NCI-H446 treated with DMSO at 0.1 percent for 48 hours (cell line): ENCODE measurements around the gene MAML3.

ENCODE experiments used
- DNase-seq: peaks from one replicate; lab custom pipeline; 2025; lab: John Stamatoyannopoulos, UW

The MAML3 gene

DNA sequence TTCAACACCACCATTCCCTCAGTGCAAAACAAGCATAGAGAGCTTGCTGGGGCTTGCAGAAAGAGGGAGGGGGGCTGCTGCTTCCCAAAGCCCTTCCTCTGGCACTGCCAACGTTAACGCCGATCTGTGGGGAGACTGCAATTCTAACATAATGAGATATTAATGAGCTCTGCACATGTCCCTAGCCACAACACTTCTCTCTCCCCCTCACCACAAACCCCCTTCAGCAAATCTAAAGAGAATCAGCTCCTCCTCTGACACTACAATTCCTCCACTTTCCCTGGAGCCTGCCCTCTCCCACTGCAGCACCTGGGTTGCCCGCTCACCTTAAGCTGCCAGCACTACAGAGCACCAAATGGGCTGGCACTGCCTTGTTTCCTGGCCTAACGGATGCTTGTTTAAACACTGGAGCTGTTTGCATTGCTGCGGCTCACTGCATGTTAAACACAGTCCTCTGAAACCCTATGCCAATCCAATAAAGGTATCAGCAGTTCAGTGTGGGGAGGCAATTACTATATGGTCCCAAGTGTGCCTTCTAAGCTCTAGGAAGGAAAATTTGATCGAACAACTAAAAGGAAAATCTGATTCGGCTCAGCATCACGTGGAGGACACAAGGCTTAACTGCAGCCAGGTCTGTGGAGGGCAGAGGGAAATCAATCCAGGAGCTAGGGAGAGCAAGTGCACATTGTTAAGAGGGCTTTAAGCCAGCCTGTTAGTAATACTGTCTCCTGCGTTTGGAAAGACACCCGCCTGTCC is 232.4 kb downstream of the MAML3 start:
- peak; percentile 91 for DNase-seq

DNA sequence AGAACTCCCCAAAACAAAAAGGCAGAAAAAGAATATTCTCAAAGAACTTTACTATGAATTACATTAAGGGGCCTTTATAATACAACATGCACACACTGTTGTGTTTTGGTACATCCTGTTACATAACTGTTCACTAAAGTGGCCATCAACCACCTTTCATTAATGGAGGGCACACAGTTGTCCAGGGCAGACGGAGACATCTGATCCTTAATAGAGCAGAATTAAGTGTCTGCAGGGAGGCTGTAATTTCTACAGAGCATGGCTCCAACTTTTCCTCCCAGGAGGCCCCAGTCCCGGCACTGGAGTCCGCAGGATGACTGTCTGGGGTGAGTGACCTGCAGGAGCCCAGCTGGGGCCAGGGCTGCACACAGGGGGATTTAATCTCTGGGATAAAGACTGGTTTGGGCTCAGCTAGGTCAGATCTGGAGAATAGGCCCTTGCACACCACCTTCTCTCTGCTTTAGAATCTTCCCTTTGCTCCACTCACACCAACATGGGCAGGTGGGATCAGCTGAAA is 233.4 kb downstream of the MAML3 start:
- DNase-seq, result no peak

DNA sequence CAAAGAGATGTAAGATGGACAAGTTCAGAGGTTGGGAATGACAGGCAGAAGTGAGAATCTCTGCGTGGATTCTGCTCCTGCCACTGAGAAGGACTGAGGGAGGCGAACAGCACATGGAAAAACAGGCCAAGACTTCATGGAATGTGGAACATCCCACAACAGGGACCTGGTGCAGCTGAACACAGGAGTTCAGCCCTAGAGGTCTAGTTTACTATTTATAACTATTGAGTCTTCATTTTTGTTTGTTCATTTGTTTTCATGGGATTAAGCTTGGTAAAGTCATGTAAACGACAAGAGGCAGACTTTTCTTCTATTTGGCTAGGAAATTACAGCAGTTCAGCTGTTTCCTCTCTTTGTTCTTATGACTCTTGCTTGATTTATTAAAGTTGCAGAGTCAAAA is 234.5 kb downstream of the MAML3 start:
- DNase-seq, result no peak

DNA sequence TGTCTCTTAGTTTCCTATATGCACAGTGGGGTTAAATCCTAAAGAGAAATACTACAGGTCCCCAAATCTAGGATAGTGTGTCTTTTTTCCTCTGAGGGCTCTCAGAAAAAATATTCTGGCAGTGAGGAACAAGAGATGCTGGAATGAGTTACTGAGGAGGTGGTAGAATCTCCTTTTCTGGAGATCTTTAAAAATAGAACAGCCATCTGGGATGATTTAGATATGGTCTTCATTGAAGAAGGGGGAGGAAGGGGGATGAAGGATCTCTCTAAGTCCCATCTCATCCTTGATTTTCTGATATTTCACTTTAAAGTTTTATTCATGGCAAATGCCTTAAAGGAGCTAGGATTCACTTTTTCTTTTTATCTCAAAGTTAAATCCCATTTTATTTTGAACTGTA is 235.0 kb downstream of the MAML3 start:
- no peak for DNase-seq

DNA sequence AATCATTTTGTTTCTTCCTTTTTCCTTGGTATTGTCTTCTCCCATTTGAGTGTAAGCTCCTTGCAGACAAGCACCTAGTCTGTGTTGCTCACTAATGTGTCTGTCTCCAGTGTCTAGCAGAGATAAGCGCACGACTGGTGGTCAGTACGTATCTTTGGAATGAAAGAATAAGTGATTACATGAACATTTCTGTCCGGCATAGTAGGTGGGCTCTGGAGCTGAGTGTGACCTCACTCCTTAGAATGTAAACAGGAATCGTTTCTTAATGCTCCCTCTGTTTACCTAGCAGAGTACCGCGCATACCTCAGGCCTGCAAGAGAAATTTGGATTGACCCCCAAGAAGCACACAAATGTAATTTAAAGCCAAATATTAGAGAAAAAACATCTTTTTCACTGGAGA is 235.4 kb downstream of the MAML3 start:
- no peak for DNase-seq

DNA sequence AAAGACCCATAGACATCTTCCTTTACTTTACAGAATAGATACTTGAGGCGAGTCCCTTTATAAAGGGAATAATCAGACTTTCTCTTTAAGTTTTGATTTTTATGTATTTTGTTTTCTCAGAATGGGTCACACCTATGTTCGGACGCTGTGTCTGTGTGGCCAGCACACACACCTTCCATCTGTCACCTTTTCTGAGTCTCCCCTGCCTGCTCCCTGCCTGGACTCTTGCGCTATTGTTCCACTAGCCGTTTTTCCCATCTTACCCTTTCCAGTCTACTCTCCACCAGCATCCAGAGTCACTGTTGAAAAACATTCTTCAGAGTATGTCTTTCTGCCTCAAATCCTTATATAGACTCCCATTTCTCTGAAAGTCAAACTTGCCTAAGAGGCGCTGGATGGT is 236.1 kb downstream of the MAML3 start:
- DNase-seq, result no peak

DNA sequence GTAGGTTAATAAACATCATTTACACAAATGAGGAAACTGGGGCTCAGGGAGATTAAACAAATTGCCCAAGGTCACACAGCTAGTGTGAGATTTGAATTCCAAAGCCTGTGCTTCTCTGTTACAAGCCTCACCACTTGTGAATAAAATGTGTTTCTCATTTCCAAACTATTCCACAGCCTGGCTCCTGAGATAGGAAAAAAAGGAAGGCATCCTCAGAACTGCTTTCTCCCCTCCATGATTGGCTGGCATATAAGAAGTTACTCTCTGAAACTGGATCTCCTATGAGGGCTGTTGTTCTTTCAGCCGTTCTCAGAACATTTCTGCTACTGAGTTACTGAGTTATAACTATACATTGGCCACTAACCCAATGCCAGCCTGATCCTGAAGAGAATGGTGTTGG is 237.9 kb downstream of the MAML3 start:
- DNase-seq, result no peak

DNA sequence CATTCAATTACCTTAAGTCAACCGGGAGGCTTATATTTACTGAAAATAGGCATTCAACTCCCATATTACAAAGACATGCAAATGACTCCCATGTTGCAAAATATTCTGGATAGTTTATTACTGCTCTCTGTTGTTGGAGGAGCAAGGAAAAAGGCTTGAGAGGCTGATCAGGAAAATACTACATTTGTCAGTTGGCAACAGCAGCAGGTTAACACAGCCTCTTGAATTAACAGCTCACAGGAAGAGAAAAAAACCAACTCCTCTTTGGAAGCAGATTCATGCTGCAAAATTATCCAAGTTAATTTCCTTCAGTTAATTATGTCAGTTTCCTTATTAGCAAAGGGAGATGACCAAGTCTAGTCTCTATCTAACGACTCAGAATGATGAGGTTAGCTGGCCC is 238.9 kb downstream of the MAML3 start:
- no peak for DNase-seq

DNA sequence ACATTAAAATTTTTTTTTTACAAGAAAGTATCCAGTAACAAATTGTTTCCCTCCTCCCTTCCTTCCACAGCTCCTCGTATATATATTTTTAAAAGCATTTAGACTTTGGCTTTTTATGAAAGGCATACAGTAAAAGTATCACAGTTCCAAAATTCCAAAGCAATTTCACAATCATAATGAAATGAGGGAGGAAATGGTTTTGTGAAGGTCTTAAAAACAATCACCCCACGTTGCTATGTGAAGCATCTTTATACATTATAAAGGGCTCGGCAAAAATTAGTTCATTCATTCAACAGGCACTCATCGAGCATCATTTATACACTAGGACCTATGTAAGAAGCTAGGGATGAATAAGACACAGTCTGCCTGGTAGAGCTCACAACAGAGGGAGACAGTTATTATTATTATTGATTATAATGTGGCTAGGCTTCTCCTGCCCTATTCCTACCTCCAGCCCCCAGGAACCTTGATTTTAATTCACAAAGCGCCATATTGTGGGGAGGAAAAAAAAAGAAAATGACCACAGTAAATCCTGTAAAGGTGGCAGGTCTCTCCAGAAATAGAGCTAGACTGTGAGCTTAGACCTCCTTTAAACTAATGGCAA is 239.9 kb downstream of the MAML3 start:
- DNase-seq, result no peak

DNA sequence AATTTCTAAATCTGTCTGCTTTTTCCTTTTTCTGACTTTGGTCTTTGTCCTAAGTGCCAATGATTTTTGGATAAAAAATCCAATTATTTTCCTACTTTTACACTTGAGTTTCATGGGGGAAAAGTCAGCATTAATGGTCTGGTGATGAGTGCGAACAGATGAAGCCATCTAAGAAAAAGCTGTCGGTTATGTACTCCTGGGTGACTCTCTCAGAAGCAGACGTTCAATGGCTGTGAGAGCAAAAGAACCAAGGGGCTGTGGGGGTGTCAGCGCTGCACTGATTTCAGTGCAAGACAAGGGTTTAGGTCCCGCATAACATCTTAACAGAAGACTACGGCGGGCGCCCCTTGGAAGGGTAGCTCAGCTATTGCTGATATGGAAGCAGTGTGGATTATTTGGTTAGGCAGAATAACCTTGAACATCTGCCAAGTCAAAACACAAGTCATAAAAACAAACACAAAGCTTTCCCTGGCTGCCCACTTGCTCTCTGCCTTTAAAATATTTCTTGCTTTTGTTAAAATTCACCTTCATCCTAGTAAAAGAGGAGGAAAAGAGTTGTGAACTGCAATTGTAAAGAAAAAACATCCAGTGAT is 240.5 kb downstream of the MAML3 start:
- peak; percentile 49 for DNase-seq

DNA sequence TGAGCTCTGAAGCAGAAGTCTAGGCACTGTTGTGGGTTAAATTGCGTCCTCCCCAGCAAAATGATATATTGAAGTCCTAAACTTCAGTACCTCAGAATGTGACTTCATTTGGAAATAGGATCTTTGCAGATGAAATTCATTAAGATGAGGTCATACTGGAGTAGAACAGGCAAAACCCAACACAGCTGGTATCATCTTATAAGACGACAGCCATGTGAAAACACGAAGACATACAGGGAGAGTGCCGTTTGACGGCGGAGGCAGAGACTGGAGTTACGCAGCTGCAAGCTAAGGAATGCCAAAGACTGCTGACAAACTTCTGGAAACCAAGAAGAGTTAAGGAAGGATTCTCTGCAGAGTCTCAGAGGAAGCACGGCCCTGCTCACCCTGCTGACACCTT is 241.5 kb downstream of the MAML3 start:
- DNase-seq, result no peak

DNA sequence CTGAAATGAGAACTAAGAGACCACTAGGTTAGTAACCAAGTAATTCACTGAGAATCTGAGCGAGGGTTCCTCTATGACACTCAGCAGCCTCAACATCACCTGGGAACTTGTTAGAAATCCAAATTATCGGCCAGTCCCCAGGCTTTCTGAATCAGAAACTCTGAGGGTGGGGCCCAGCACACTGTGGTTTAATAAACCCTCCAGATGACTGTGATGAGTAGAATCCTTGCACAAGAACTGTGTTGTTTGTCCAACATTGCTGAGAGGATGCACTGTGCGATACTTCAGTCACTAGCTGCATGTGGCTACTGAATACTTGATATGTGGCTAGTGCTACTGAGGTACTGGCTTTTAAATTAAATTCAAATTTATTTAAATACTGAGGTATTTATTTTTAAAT is 243.9 kb downstream of the MAML3 start:
- no peak for DNase-seq

DNA sequence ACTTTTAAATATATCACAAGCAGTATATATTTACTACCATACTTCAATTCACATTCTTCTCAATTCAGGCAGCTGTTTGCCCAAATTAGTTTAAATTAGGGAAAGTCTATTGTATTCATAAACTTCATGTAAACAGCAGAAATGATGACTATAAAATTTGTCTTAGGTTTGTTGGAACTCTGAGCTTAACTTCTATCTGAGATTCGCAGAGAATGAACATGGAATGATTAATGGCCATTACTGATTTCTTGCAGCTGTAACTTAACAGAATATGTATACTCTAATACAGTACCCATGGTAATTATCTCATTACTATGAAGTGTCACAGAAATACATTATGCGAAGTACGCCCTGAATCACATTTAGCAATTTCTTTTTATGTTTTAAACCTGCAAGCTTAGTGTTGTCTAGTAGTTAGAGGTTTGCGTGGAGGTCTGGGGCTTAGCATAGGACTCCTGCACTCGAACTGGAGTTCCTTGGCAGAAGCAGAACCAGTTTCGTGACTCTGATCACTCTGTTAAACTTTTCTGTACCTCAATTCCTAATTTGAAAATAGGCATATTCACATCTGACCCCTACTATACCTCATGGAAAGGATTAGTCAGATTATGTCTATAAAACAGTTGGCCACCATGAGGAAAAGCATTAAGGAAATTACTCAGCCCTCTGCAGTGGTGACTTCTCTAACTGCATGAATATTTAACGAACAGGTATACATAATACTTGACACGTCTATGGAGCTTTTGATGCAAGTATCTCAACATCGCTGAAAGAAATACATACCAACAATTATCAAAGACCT is 245.1 kb downstream of the MAML3 start:
- no peak for DNase-seq

DNA sequence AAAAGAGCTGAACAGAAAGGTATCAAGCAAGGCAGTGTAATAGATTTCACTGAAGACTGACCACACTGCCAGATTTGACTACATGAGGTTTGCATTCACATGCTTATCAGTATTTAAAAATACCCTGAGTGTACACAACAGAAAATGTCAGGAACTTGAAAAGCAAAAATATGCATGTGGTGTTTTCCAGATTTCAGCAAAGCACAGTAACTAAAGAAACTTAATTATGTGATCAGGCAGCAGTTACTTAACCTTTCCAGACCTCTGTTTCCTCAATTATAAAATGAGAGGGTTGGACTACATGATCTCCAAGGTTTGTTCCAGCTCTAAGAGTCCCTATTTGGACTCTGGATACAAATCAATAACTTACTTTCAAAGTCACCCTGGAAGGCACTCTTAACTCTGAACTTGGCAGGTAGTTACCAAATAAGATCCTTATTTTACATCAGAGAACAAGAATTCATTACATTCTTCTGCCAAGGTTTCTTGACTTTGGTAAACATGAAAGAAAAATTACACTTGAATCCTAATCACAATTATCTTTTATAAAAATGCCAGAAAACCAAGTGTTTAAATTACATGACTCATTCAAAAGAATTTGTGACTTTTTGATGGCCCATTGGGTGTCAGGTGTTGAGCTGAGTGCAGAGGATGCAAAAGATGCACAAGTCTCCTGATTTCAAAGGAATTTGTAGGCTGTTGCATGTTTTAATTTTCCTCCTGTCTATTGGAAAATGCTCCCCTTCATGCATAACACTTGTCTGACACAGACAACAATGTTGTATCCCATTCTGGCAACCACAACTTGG is 246.8 kb downstream of the MAML3 start:
- DNase-seq, result peak; percentile 82

DNA sequence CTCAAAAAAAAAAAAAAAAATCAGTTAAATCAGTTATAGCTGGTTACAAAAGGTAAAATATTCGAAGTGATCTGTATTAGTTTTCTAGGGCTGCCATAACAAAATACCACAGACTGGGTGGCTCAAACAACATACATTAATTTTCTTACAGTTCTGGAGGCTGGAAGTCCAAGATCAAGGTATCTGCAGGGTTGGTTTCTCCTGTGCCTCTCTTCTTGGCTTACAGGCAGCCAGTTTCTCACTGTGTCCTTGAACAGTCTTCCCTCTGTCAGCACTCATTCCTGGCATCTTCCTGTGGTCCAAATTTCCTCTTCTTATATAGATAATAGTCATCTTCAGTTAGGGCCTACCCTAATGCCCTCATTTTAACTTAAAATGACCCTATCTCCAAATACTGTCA is 248.5 kb downstream of the MAML3 start:
- DNase-seq, result no peak

DNA sequence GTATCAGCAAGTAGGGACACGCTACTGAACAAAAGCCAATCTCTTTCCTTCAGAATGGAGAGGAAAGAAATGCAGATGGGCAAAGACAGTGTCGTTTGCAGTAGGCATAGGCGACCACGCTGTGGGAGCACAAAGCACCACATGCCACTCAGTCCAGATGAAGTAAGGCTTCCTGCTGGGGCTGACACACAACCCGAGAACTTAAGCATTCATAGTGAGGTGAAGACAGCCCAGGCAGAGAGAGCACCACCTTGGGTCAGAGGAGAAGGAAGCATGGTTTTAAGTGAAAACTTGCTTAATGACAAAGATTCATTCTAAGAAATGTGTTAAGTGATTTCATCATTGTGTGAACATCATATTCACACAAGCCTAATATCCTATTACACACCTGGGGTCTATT is 249.6 kb downstream of the MAML3 start:
- no peak for DNase-seq

DNA sequence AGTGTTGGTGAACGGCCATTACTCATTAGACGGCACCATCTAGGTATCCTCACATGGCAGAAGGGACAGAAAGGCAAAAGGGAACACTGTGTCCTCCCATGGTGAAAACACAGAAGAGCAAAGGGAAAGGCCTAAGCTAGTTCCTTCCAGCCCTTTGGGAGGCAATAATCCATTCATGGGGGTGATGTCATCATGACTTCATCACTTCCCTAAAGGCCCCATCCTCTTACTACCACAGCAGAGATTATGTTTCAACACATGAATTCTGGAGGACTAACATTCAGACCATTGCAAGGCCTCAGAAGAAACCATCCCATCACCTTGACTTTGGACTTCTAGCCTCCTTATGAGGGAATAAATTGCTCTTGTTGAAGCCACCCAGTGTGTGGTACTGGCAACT is 250.1 kb downstream of the MAML3 start:
- DNase-seq, result no peak

DNA sequence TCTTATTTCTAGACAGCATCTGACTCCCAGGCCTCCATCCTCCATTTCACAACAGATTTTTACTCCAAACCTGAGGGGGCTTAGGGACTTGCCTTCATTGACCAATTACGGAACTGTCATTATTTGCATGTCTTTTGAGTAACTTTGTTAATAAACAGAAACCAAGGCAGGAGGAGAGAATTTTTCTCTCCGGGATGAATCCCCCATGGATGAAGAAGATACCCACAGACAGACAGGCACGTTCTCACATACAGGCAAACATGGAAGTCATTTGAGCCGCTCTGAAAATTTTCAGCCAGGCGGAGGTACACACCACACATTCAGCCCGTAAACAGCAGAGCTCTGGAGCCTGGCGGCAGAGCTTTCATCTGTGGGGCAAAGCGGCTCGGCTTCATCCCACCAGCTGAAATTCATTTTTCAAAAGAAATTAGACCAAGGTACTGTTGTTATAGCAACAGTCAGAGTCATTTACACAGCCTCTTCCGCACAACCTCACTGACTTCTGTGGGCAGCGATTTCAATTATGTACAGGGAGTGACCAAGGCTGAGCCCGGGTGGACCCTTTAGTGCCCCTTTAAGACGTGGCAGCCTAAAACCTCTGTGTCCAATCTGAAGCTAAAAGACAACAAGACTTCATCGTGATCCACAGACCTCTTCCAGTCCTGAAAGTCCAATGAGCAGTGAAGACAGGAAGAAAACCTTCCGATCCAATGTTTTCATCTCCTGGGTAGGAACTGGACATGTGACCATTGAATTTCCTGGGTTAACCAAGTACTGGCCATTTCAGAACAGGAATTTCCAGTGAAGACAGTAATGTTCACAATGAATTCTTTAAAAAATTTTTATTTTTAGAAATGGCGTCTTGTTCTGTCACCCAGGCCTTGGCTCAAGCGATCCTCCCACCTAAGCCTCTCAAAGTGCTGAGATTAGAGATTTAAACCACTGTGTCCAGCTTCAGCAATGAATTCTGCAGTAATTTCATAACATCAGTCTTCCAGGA is 251.4 kb downstream of the MAML3 start:
- no peak for DNase-seq

DNA sequence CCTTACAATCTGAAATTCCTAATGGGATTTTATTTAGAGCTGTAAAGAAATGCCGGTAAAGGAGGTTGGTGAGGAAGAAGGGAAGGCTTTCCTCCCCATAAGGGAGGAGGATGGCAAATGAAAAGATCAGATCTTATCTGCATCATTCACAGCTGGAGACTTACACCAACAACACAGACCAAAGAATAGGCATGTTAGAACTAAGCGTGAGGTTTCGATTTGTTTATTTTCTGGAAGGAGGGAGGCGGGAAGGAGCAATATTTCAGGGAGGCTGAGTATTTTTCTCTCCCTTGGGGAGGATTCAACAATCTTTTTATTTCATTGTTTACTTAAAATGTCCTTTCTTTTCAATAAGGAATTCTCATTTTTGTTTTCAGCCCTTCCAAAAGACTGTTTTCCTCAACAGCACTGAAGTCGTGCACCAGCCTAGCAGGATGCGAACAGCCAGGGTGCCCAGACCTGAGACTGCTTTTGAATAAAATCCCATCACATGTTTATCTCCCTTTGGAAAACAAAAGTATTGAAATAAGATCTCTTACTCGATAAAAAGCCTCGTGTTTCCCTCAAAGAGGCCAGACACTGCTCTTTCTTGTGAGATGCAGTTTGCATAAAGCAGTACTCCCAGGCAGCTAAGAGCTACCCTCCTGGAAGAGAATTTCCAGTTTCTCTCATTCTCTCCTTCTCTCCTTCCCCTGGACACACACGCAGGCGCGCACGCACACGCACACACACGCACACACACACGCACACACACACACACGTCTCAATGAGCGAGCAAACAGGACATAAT is 252.3 kb downstream of the MAML3 start:
- DNase-seq, result no peak

DNA sequence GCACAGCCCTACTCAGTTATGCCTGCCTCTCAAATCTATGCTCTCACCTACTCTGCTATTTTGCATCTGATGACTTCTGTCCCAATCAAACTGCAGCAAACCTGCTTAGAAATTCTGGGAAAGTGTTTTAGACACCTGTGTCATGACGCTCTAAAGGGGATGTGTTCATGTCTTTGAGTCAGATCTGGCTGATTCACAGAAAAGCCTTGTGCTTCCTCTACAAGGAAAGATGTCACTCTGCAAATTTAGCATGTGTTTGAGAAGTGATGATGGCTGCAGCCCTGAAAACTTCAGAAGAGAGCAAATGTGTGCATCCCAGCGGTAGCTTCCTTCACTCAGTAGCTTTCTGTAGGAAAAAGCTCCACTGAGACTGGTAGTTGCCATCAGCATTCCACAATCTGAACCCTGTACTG is 253.0 kb downstream of the MAML3 start:
- no peak for DNase-seq
